HG02943 (cell line): Measurements from ENCODE around the gene RAI2.

Source experiments
- ATAC-seq: cut with Tn5 transposase; IDR thresholded peaks from one replicate; pipeline ENCODE4 v1.9.1; 2021; ENCODE audit warnings: mild to moderate bottlenecking, low read depth, moderate library complexity; ENCODE audit not compliant: unreplicated experiment

RAI2 gene

DNA sequence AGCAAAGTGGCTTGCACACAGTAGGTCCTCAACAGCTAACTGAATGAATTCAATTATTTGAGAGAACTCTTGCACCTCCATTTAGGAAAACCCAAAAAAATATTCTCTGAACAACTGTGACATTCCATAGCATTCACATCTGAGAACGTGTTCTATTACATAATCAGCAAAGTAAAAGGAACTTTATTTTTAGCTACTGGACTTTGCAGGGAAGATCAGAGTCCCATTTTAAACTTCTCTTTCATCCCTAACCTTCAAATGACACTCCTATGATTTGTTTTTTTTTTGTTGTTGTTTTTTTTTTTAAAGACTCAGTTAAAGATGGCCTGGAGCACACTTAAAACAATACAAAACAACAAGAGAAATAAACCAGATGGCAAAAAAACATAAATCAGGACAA lies 30.9 kb downstream of the RAI2 start:
- ATAC-seq = no peak

GRCh38 chrX:17829566-17829965 lies 31.5 kb downstream of the RAI2 start:
- no peak for ATAC-seq

- ATAC-seq = no peak
These were observed 32.9 kb downstream of the RAI2 start for GRCh38 chrX:17828171-17828570.

GRCh38 chrX:17826609-17827496 lies 34.2 kb downstream of the RAI2 start:
- no peak for ATAC-seq

DNA sequence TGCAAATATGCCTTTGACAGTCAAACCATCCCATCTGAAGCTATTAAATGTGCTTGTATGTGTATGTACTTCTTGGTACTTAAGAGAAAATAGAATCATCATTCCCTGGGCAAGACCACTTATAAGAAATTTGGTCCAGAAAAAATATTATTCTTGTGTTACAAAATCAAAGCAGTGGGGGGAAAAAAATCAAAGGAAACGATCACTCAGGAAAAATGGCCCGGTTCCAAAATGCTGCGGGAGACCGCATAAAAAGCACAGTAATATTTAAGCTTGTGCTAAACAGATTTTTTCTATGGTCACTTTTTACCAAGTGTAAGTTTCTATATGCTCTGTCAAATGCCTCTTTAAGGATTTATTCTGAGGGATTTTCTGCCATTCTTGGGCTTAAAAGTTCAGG lies 36.1 kb downstream of the RAI2 start:
- no peak for ATAC-seq

- no peak for ATAC-seq
These were observed 38.7 kb downstream of the RAI2 start for GRCh38 chrX:17822351-17822750.

- no peak for ATAC-seq
These were observed 41.0 kb downstream of the RAI2 start for GRCh38 chrX:17820100-17820499.

- no peak for ATAC-seq
These were observed 42.4 kb downstream of the RAI2 start for GRCh38 chrX:17818726-17819125.

DNA sequence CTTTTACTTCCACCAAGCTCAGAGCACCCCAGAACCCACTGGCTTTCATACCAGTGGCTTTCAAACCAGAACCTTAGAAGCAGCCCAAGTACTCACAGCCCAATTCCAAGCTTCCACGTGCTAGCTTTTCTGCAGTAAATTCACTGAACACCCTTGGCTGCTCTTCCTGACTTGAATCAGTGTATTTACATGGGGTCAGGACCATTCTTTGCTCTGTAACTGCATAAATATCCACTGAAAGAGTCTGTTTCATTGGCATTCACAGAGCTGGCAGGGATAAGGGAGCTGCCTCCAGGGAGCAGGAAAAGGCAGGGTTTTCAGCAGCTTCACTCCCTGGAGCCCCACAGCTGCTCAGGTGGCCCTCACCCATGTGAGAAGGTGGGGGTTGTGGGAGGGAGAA lies 43.8 kb downstream of the RAI2 start:
- no peak for ATAC-seq

GRCh38 chrX:17814557-17814956 lies 46.5 kb downstream of the RAI2 start:
- no peak for ATAC-seq

DNA sequence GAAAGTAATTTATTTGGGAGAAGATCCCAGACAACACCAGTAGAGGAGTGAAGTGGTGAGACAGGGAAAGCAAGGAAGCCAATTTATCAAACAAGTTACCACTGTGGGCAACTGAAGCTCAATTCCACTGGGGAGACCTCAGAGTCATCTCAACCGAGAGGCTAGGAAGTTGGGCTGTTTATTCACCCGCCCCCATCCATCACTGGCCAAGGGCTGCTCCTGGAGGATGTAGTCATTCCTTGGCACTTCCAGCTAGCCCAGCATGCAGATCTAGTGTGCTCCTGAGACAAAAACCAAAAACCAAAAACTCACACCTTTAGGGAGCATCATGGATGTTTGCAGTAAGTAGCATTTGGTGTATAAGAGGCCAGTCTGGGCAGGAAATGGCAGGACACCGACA lies 47.0 kb downstream of the RAI2 start:
- no peak for ATAC-seq

DNA sequence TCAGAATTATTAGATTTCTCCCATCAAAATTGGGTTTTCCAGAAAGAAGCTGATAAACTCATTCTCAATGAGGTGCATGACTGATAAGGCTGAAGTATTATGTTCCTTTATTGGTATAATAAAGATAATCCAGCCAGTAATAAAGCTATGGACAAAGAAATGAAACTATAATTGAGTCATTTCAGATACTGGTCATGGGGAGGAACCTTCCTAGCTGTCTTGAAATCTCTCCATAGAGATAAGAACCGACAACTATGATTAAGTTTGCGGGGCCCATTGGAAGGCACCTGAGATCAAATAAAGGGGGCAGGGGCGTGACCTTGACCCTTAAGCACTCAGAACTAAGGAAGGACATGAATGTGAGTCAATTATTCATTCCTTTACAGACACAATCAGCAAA lies 47.8 kb downstream of the RAI2 start:
- no peak for ATAC-seq

GRCh38 chrX:17812763-17813162 lies 48.3 kb downstream of the RAI2 start:
- ATAC-seq = no peak

DNA sequence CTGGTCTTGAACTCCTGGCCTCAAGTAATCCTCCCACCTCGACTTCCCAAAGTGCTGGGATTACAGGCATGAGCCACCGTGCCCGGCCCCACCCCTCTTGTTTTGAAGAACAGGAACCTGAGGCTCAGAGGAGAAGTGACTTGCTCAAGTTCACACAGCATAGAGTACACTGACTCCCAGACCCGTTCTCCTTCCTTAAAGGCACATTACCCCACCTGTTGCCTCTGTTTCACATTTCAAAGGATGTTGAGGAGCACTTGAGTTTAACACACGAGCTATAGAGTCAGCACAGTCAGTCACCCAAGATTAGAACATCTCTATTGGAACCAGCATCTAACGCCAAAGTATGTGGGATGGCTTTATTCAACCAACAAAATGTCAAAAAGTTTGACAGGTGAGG lies 51.1 kb downstream of the RAI2 start:
- ATAC-seq = no peak

DNA sequence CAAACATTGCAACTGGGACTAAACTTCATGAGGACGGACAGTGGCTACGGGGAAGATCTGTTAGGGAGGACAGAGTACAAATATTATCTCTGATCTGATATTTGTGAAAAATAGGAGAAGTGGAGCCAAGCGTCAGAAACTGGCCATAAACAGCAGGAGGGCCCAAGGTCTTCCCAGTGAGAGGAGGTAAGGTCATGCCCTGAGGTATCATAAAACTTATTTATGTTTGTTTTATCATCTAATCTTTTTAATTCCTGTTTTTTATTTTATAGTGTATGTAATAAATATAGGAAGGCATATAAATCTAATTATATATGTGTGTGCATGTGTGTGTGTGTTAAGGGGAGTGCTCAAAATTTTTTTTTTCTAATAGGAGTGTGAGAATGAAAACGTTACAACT lies 51.8 kb downstream of the RAI2 start:
- ATAC-seq = no peak

DNA sequence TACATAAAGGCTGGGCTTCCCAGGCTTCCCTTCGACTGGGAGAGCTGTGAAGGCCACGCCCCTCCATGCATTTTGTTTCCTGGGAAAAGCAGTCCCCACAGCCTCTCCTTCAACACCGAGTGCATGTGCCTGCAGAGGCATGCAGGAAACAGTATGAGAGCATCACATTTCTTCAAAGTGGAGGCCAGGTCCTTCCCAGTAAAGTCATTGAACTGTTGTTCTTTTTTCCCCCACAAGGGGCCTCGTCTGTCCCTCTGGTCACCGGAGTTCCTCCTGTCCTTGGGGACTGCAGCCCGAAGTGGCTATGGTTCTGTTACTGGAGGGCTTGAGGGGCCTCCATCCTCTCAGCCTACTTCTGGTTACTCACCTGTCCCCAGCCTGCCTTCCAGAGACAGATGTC lies 56.0 kb downstream of the RAI2 start:
- ATAC-seq = no peak

GRCh38 chrX:17803449-17803848 lies 57.6 kb downstream of the RAI2 start:
- no peak for ATAC-seq

GRCh38 chrX:17802756-17803155 lies 58.3 kb downstream of the RAI2 start:
- no peak for ATAC-seq

- no peak for ATAC-seq
These were observed 59.7 kb downstream of the RAI2 start for GRCh38 chrX:17801431-17801830.

DNA sequence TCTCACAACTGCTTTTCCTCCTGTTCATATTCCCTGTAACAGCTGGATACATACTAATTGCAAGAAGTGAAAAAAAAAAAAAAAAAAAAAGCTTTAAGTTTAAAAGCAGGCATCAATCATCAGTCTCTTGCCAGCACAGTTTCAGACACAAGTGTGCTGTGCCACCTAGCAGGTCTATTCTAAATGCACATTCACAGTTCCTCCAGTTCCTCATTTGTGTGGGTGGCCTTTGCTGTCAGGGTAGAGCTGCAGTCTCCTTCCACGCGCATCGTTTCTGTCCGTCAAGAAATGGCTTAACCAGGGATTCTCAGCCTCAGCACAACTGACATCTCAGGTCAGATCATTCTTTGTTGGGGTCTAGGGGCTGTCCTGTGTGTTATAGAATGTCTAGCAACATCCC lies 62.2 kb downstream of the RAI2 start:
- ATAC-seq = no peak

- no peak for ATAC-seq
These were observed 68.3 kb downstream of the RAI2 start for GRCh38 chrX:17792826-17793225.

DNA sequence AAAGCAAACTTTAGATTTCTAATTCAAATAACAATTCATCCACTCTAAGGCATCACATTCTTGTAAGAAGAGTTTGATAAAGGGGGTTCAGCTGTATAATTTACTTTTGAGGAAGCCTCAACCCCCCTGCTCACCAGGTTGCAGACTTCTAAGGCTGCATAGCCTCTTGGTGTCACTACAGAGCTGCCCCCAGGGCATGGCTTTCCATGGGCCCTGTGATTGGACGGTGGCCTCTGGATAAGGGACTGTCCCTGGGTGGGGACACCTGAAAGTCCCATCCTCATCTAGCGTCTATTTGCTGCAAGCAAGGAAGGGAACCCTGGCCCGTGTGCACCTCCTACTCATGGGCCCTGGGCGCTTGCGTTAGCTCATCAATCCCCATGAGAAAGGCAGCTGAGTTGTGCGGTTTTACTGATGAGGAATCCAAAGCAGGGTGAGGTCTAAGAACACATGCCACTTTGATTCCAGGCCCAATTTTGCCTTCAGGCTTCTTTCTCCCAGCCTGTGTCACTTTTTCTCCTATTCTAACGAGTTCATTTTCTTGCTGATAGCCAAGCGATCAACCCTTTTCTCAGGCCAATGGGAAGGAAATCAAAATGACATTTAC lies 72.0 kb downstream of the RAI2 start:
- ATAC-seq = no peak
